SK-N-MC (cell line): ENCODE measurements around the gene PGLYRP2.
"Not testable (repeated sequence)": the region's sequence is repeated elsewhere in the genome, so short reads cannot be mapped to it uniquely, and the experiment has no call there.

Experiments used
- DNase-seq: peaks from one replicate; pipeline ENCODE4 v3.0.0-alpha.2; 2011; ENCODE audit warnings: low read depth, low spot score
- H3K27ac ChIP-seq: fragments of 200-600 bp; sonication (generic); 2 replicates; pipeline ENCODE4 v1.5.1; 2016; ENCODE audit warnings: mixed run types
- H3K36me3 ChIP-seq: fragments of 200-600 bp; sonication (generic); 2 replicates; pipeline ENCODE4 v1.6.1; 2017; ENCODE audit warnings: antibody characterized with exemption, low read length, mixed read lengths; ENCODE audit not compliant: insufficient read depth
- H3K4me3 ChIP-seq: fragments of 200-600 bp; sonication (generic); 2 replicates; pipeline ENCODE4 v1.5.1; 2016
- H3K9ac ChIP-seq: fragments of 200-600 bp; sonication (generic); 2 replicates; pipeline ENCODE4 v1.8.0; 2017; ENCODE audit warnings: mixed run types, mixed read lengths; ENCODE audit not compliant: insufficient read length
- H3K9me3 ChIP-seq: fragments of 200-600 bp; sonication (generic); 2 replicates; pipeline ENCODE4 v1.6.1; 2017; ENCODE audit warnings: low read depth, mild to moderate bottlenecking, antibody characterized with exemption, low read length, moderate library complexity, mixed read lengths
- EZH2 ChIP-seq: fragments of 200-600 bp; sonication (generic); IDR thresholded peaks from one replicate; pipeline ENCODE4 v1.6.1; 2017; ENCODE audit warnings: antibody characterized with exemption
- FOXP2 ChIP-seq: optimal IDR thresholded peaks from 2 replicates; pipeline ENCODE3; 2011; ENCODE audit warnings: mild to moderate bottlenecking, moderate library complexity; ENCODE audit not compliant: insufficient read depth; ENCODE audit errors: extremely low read length, control extremely low read depth
- POLR2AphosphoS5 ChIP-seq: IDR thresholded peaks from 2 replicates; pipeline ENCODE4 v1.6.1; 2012; ENCODE audit warnings: mild to moderate bottlenecking, low read depth, low read length, borderline replicate concordance

PGLYRP2 gene, protein sequence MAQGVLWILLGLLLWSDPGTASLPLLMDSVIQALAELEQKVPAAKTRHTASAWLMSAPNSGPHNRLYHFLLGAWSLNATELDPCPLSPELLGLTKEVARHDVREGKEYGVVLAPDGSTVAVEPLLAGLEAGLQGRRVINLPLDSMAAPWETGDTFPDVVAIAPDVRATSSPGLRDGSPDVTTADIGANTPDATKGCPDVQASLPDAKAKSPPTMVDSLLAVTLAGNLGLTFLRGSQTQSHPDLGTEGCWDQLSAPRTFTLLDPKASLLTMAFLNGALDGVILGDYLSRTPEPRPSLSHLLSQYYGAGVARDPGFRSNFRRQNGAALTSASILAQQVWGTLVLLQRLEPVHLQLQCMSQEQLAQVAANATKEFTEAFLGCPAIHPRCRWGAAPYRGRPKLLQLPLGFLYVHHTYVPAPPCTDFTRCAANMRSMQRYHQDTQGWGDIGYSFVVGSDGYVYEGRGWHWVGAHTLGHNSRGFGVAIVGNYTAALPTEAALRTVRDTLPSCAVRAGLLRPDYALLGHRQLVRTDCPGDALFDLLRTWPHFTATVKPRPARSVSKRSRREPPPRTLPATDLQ

DNA sequence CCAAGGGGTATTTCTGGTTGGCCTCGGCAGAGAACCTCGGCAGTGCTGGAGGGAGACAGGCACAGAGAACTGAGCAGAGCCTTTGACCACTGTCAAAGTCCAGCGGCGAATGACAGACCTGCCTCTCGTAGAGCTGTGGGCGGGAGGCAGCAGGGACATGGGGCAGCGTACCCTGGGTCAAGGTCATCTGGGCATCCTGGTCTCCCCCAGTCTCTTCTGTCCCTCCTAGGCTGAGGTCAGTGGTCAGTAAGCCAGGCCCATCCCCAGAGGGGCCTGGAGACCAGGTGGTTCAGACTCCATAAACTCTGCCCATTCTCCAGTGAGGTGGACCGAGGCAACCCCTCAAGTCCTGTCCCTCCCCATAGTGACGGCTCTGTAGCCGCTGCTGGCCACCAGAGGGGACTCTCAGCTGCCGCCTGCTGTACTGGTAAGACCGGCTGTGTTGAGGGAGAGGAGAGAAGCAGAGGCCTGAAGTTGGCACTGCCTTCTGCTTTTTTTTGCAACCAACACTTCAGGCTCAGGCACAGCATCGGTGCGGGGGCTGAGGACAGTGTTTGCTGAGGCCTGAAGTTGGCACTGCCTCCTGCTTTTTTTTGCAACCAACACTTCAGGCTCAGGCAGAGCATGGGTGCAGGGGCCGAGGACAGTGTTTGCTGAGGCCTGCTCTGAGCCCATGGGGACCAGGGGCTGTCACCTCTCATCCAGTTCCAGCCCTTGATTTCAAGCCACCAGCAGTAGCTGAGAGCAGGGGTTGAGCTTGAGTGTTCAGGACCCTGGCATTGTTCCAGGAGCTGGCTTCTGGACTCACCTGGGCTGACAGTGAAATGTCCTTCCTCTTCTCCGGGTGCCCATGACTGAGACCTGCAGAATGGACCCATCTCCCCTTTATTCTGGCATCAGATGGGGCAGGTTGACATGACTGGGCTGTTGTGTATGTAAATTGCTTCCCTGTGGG lies at the start of gene PGLYRP2:
Gene PGLYRP2, minus strand, starts transcription at position 111 of the 955 bp plus-strand sequence. CDS start 130 bp downstream, outside the sequence.
- TF ChIP-seq EZH2 (no peak), POLR2AphosphoS5 (no peak), FOXP2 (no peak)
- DNase-seq = no peak
- H3K9me3 ChIP-seq = no peaks in the 10 kb centered on the region

DNA sequence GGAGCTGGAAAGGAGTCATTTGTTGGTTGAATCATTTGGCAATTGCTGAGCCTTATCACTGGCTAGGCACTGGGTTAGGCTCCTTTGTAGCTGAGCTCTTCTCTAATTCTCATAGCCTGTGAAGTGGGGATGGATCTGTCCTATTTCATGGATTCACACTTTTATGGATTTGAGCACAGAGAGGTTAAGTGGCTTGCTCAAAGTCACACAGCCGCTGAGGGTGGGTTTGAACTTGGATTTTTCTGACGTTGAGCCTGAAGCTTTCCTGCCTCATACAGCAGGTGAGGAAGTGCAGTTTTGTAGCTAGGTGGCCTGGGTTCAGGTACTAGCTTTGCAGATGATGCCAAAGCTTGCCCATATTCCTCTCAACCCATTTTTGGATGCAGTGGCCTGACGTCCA lies 48.4 kb upstream of the PGLYRP2 start:
- no peak overlapping the region for H3K4me3 ChIP-seq
- no peak overlapping the region for H3K27ac ChIP-seq
- no peak overlapping the region for H3K9ac ChIP-seq
- H3K9me3 ChIP-seq = no peaks in the 10 kb centered on the region
- no peaks in the 10 kb centered on the region for H3K36me3 ChIP-seq
- no peak for TF ChIP-seq FOXP2
- DNase-seq = no peak

More for the DNA sequence above, at the start of gene PGLYRP2:
- Histone ChIP-seq H3K4me3 (no peak within 1 kb of the TSS), H3K27ac (no peak within 1 kb of the TSS), H3K36me3 (no peaks in the 10 kb centered on the region), H3K9ac (no peak within 1 kb of the TSS)

DNA sequence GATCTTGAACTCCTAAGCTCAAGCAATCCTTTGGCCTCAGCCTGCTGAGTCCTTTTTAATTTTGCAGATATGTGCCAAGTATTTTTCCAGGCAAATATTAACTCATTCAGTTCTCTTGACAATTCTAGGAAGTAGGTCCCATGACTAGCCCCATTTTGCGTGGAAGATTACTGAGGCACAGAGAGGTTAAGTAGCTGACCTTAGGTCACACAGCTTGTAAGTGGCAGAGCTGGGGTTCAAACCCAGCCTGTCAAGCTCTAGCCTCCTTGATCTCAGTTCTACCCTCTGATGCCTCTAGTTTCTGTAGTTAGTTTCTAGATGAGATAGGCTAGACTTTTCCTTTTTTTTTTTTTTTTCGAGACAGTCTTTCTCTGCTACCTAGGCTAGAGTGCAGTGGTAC lies 47.1 kb upstream of the PGLYRP2 start:
- Histone ChIP-seq H3K9me3 (no peaks in the 10 kb centered on the region), H3K9ac (no peak overlapping the region), H3K36me3 (no peaks in the 10 kb centered on the region), H3K27ac (no peak overlapping the region), H3K4me3 (no peak overlapping the region)
- TF ChIP-seq EZH2 = no peak
- TF ChIP-seq FOXP2 = no peak
- TF ChIP-seq POLR2AphosphoS5 = no peak
- no peak for DNase-seq

DNA sequence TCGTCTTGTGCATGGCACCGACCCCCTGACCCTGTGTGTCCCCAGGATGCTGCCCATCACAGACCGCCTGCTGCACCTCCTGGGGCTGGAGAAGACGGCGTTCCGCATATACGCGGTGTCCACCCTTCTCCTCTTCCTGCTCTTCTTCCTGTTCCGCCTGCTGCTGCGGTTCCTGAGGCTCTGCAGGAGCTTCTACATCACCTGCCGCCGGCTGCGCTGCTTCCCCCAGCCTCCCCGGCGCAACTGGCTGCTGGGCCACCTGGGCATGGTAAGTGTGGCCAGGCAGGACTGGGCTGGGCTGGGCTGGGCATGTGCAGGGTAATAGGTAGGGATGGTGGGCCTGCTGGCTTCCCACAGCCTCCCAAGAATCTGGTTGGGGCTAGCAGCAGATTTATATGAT lies 46.0 kb upstream of the PGLYRP2 start:
- TF ChIP-seq POLR2AphosphoS5 = no peak
- no peak for TF ChIP-seq EZH2
- no peak for TF ChIP-seq FOXP2
- no peaks in the 10 kb centered on the region for H3K36me3 ChIP-seq
- DNase-seq = no peak
- no peak overlapping the region for H3K4me3 ChIP-seq
- H3K9me3 ChIP-seq = no peaks in the 10 kb centered on the region
- no peak overlapping the region for H3K9ac ChIP-seq
- H3K27ac ChIP-seq = no peak overlapping the region

DNA sequence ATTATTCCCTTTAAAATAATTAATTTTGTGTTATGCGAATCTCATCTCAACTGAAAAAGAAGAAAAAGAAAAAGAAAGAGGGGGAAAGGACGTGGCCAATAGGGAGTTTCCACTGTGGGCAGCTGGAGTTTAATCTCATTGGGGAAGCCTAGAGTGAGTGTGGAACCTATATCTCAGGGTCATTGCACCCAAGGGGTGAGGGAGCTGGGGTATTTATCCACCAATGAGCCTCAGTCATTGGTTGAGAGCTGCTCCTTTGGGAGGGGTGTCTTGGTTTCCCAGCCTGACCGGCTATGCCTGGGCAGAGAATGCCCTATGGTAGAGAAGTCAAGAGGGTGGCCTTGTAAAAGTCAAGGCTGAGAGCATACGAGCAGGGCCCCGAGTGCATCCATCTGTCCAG lies 45.5 kb upstream of the PGLYRP2 start:
- TF ChIP-seq FOXP2 (no peak), POLR2AphosphoS5 (no peak), EZH2 (no peak)
- Histone ChIP-seq H3K9ac (no peak overlapping the region), H3K36me3 (no peaks in the 10 kb centered on the region), H3K27ac (no peak overlapping the region), H3K4me3 (no peak overlapping the region), H3K9me3 (no peaks in the 10 kb centered on the region)
- no peak for DNase-seq

DNA sequence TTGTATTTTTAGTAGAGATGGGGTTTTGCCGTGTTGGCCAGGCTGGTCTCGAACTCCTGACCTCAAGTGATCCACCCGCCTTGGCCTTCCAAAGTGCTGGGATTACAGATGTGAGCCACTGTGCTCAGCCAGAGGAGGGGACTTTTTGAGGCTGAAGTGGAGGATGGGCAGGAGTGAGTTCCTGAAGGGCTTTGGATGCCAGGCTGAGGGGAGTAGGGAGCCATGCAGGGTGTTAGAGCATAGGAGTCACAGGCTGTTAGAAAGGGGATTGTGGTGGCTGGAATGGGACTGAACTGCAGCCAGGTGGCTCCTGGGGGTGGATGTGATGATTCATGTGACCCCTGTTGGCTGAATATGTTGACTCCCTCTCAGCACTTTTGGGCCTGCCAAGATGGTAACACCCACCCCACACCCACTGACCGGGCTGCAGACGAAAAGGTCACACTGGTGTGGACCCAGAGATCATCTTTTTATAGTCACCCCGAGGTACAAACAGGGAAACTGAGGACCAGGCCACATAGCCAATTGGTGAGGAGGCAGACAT lies 40.2 kb upstream of the PGLYRP2 start:
- no peaks in the 10 kb centered on the region for H3K36me3 ChIP-seq
- no peaks in the 10 kb centered on the region for H3K9me3 ChIP-seq
- no peak overlapping the region for H3K9ac ChIP-seq
- no peak for DNase-seq
- no peak overlapping the region for H3K27ac ChIP-seq
- TF ChIP-seq EZH2 (no peak), POLR2AphosphoS5 (no peak), FOXP2 (no peak)
- no peak overlapping the region for H3K4me3 ChIP-seq

DNA sequence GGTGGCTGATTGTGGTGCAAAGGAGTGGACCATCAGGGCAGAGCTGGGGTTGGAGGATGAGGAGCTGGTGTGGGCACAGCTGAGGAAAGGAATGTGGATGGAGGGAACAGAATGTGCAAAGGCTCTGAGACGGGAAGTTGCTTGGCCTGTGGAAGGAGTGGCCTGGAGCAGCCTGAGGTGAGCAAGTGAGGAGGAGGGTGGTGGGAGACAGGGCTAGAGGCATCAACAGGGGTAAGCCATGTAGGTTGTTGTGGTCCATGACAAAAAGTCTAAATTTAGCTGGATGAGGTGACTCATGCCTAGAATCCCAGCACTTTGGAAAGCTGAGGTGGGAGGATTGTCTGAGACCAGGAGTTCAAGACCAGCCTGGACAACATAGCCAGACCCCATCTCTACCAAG lies 38.5 kb upstream of the PGLYRP2 start:
- Histone ChIP-seq H3K36me3 (no peaks in the 10 kb centered on the region), H3K4me3 (no peak overlapping the region), H3K9me3 (no peaks in the 10 kb centered on the region), H3K27ac (no peak overlapping the region), H3K9ac (no peak overlapping the region)
- TF ChIP-seq EZH2 = no peak
- no peak for TF ChIP-seq POLR2AphosphoS5
- TF ChIP-seq FOXP2 = no peak
- no peak for DNase-seq

DNA sequence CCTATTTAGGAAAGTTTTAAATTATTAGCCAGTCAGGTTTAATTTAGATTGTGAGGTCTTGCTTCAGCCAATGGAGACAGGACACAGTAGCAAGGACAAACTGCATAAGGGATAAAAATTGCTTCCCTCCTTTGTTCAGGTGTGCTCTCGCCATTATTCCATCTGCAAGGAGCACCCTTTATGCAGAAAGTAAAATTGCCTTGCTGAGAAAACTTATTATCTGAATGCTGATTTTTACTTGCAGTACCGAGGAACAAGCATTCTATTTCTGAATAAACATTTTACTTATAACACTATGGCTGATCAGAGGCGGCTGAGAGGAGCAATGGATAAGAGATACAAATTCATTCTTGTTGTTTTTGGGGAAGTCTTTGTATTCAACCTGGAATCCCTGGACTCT lies 37.1 kb upstream of the PGLYRP2 start:
- no peaks in the 10 kb centered on the region for H3K9me3 ChIP-seq
- no peaks in the 10 kb centered on the region for H3K36me3 ChIP-seq
- H3K27ac ChIP-seq = no peak overlapping the region
- TF ChIP-seq POLR2AphosphoS5 = no peak
- no peak for TF ChIP-seq FOXP2
- TF ChIP-seq EZH2 = no peak
- H3K4me3 ChIP-seq = no peak overlapping the region
- DNase-seq = no peak
- no peak overlapping the region for H3K9ac ChIP-seq

DNA sequence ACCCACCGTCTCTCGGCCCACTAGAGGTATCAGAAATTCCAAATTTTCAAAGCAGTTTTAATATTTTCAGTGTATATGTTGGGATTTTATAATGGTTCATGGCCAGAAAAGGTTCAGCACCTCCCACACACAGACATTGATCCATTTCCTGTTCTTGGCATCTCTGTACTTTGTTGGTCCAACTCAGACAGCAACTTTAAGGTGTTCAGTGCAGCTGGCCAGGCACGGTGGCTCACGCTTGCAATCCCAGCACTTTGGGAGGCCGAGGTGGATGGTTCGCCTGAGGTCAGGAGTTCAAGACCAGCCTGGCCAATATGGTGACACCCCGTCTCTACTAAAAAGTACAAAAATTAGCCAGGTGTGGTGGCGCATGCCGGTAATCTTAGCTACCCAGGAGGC lies 35.9 kb upstream of the PGLYRP2 start:
- DNase-seq, H3K4me3 ChIP-seq, H3K9ac ChIP-seq, H3K27ac ChIP-seq, H3K9me3 ChIP-seq, H3K36me3 ChIP-seq: not testable (repeated sequence)
